IPS-20b (cell line): ENCODE results near the gene GCLM.
"Not testable (repeated sequence)": the region's sequence is repeated elsewhere in the genome, so short reads cannot be mapped to it uniquely, and the experiment has no call there.

ENCODE experiments used
- H3K27ac ChIP-seq: one replicate; pipeline ENCODE4 v1.5.1; 2013; ENCODE audit warnings: low read length
- H3K27me3 ChIP-seq: 2 replicates; pipeline ENCODE4 v1.6.1; 2013; ENCODE audit warnings: mild to moderate bottlenecking, low read length, inconsistent platforms; ENCODE audit not compliant: insufficient read depth
- H3K36me3 ChIP-seq: 2 replicates; pipeline ENCODE4 v1.6.1; 2013; ENCODE audit warnings: low read depth, mild to moderate bottlenecking, inconsistent platforms, low read length, moderate library complexity; ENCODE audit not compliant: insufficient read depth
- H3K4me1 ChIP-seq: 2 replicates; pipeline ENCODE4 v1.6.1; 2013; ENCODE audit warnings: mild to moderate bottlenecking, control low read depth, inconsistent platforms, low read length, moderate library complexity; ENCODE audit not compliant: insufficient read depth
- H3K4me3 ChIP-seq: 2 replicates; pipeline ENCODE4 v1.5.1; 2013; ENCODE audit warnings: mild to moderate bottlenecking, low read length, inconsistent platforms
- H3K9ac ChIP-seq: 2 replicates; pipeline ENCODE4 v1.6.1; 2013; ENCODE audit warnings: low read depth, mild to moderate bottlenecking, inconsistent platforms, low read length, moderate library complexity
- H3K9me3 ChIP-seq: 2 replicates; pipeline ENCODE4 v1.6.1; 2013; ENCODE audit warnings: mild to moderate bottlenecking, low read depth, low read length, inconsistent platforms; ENCODE audit not compliant: insufficient read depth

GCLM gene

GRCh38 chr1:93882269-93882668 lies 27.0 kb downstream of the GCLM start:
- no peak overlapping the region for H3K27ac ChIP-seq
- H3K9me3 ChIP-seq = no peaks in the 10 kb centered on the region
- H3K27me3 ChIP-seq = no peaks in the 10 kb centered on the region
- H3K4me3 ChIP-seq = no peak overlapping the region
- no peak overlapping the region for H3K9ac ChIP-seq
- H3K4me1 ChIP-seq = peaks cover 5% of the 10 kb centered on the region; the same call in 1 of the 2 replicates
- H3K36me3 ChIP-seq = peaks cover 6% of the 10 kb centered on the region

- Histone ChIP-seq H3K27me3 (no peaks in the 10 kb centered on the region), H3K9ac (no peak overlapping the region), H3K4me3 (no peak overlapping the region), H3K4me1 (peaks cover 5% of the 10 kb centered on the region), H3K9me3 (no peaks in the 10 kb centered on the region), H3K36me3 (peaks cover 21% of the 10 kb centered on the region), H3K27ac (no peak overlapping the region)
These were observed 28.5 kb downstream of the GCLM start for GRCh38 chr1:93880731-93881130.

- H3K4me1 ChIP-seq = peaks cover 5% of the 10 kb centered on the region
- H3K9ac ChIP-seq = peak within 1 kb of the TSS; percentile 93
- H3K36me3 ChIP-seq = peaks cover 38% of the 10 kb centered on the region
- no peaks in the 10 kb centered on the region for H3K9me3 ChIP-seq
- peak within 1 kb of the TSS; percentile 75 for H3K27ac ChIP-seq
- H3K4me3 ChIP-seq = peak within 1 kb of the TSS; percentile 98
- no peaks in the 10 kb centered on the region for H3K27me3 ChIP-seq
These were observed 30.2 kb downstream of the GCLM start, which contains the start of gene DNTTIP2 for GRCh38 chr1:93878889-93879586. Gene DNTTIP2, minus strand, starts transcription at chr1:93879206. Its CDS starts 58 bp downstream, at chr1:93879148.

GRCh38 chr1:93878501-93878888 lies 30.7 kb downstream of the GCLM start:
- H3K27ac ChIP-seq = peak overlapping the region; percentile 75

GRCh38 chr1:93877529-93877928 lies 31.7 kb downstream of the GCLM start:
- H3K36me3 ChIP-seq = peaks cover 53% of the 10 kb centered on the region
- H3K27me3 ChIP-seq = no peaks in the 10 kb centered on the region
- H3K9me3 ChIP-seq = no peaks in the 10 kb centered on the region
- peak overlapping the region; percentile 93; the same call in 1 of the 2 replicates for H3K9ac ChIP-seq
- no peak overlapping the region for H3K27ac ChIP-seq
- peaks cover 5% of the 10 kb centered on the region for H3K4me1 ChIP-seq
- peak overlapping the region; percentile 98; the same call in 1 of the 2 replicates for H3K4me3 ChIP-seq

More at GRCh38 chr1:93878501-93878888, 30.7 kb downstream of the GCLM start:
- Histone ChIP-seq H3K27me3 (no peaks in the 10 kb centered on the region), H3K9ac (peak overlapping the region; percentile 93), H3K4me1 (peaks cover 5% of the 10 kb centered on the region), H3K9me3 (no peaks in the 10 kb centered on the region), H3K36me3 (peaks cover 43% of the 10 kb centered on the region), H3K4me3 (peak overlapping the region; percentile 98)

GRCh38 chr1:93876244-93876643 lies 33.0 kb downstream of the GCLM start:
- H3K27ac ChIP-seq = no peak overlapping the region
- H3K27me3 ChIP-seq = no peaks in the 10 kb centered on the region
- no peaks in the 10 kb centered on the region for H3K9me3 ChIP-seq
- H3K9ac ChIP-seq = no peak overlapping the region
- no peak overlapping the region for H3K4me3 ChIP-seq
- H3K4me1 ChIP-seq = peaks cover 5% of the 10 kb centered on the region
- peaks cover 66% of the 10 kb centered on the region for H3K36me3 ChIP-seq

GRCh38 chr1:93874025-93874651 lies 35.1 kb downstream of the GCLM start:
- Histone ChIP-seq H3K9ac (no peak overlapping the region), H3K9me3 (no peaks in the 10 kb centered on the region), H3K36me3 (peaks cover 87% of the 10 kb centered on the region)

GRCh38 chr1:93871366-93871765 lies 37.9 kb downstream of the GCLM start:
- H3K27me3 ChIP-seq = no peaks in the 10 kb centered on the region
- no peak overlapping the region for H3K4me3 ChIP-seq
- peaks cover 84% of the 10 kb centered on the region for H3K36me3 ChIP-seq
- no peak overlapping the region for H3K9ac ChIP-seq
- H3K27ac ChIP-seq = no peak overlapping the region
- H3K9me3 ChIP-seq = no peaks in the 10 kb centered on the region
- no peaks in the 10 kb centered on the region; the same call in 1 of the 2 replicates for H3K4me1 ChIP-seq

More at GRCh38 chr1:93874025-93874651, 35.1 kb downstream of the GCLM start:
- no peak overlapping the region for H3K4me3 ChIP-seq
- H3K4me1 ChIP-seq = no peaks in the 10 kb centered on the region; the same call in none of the 2 replicates
- H3K27ac ChIP-seq = no peak overlapping the region
- no peaks in the 10 kb centered on the region for H3K27me3 ChIP-seq

- H3K9me3 ChIP-seq = no peaks in the 10 kb centered on the region
- H3K4me1 ChIP-seq = no peaks in the 10 kb centered on the region
- no peaks in the 10 kb centered on the region for H3K27me3 ChIP-seq
- H3K36me3 ChIP-seq = peaks cover 67% of the 10 kb centered on the region
- H3K27ac ChIP-seq = no peak overlapping the region
- H3K9ac ChIP-seq = no peak overlapping the region
- no peak overlapping the region for H3K4me3 ChIP-seq
These were observed 39.6 kb downstream of the GCLM start for GRCh38 chr1:93869653-93870052.

GRCh38 chr1:93868492-93868891 lies 40.7 kb downstream of the GCLM start:
- H3K27me3 ChIP-seq, H3K4me1 ChIP-seq, H3K27ac ChIP-seq, H3K4me3 ChIP-seq, H3K9me3 ChIP-seq, H3K9ac ChIP-seq: not testable (repeated sequence)
- peaks cover 55% of the 10 kb centered on the region for H3K36me3 ChIP-seq

GRCh38 chr1:93865253-93865652 lies 44.0 kb downstream of the GCLM start:
- no peak overlapping the region for H3K27ac ChIP-seq
- no peaks in the 10 kb centered on the region for H3K4me1 ChIP-seq
- no peaks in the 10 kb centered on the region for H3K27me3 ChIP-seq
- H3K9ac ChIP-seq = no peak overlapping the region
- H3K36me3 ChIP-seq = peaks cover 23% of the 10 kb centered on the region
- H3K4me3 ChIP-seq = no peak overlapping the region
- H3K9me3 ChIP-seq = no peaks in the 10 kb centered on the region

GRCh38 chr1:93864175-93864574 lies 45.1 kb downstream of the GCLM start:
- Histone ChIP-seq H3K4me1 (no peaks in the 10 kb centered on the region), H3K27me3 (no peaks in the 10 kb centered on the region), H3K27ac (no peak overlapping the region), H3K36me3 (peaks cover 12% of the 10 kb centered on the region), H3K4me3 (no peak overlapping the region), H3K9me3 (no peaks in the 10 kb centered on the region), H3K9ac (no peak overlapping the region)
